Measurements from ENCODE around the gene ZKSCAN5.

GRCh38 chr7:99489235-99489634 lies 15.2 kb upstream of the ZKSCAN5 start:
- TF ChIP-seq, protein P1, sequence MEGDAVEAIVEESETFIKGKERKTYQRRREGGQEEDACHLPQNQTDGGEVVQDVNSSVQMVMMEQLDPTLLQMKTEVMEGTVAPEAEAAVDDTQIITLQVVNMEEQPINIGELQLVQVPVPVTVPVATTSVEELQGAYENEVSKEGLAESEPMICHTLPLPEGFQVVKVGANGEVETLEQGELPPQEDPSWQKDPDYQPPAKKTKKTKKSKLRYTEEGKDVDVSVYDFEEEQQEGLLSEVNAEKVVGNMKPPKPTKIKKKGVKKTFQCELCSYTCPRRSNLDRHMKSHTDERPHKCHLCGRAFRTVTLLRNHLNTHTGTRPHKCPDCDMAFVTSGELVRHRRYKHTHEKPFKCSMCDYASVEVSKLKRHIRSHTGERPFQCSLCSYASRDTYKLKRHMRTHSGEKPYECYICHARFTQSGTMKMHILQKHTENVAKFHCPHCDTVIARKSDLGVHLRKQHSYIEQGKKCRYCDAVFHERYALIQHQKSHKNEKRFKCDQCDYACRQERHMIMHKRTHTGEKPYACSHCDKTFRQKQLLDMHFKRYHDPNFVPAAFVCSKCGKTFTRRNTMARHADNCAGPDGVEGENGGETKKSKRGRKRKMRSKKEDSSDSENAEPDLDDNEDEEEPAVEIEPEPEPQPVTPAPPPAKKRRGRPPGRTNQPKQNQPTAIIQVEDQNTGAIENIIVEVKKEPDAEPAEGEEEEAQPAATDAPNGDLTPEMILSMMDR (IDR thresholded peaks at IDR 0.05; ENCODE audit: low read length), result no peak
- TF ChIP-seq EZH2 (IDR thresholded peaks at IDR 0.05; ENCODE audit: borderline replicate concordance, low read length), result no peak
